Spinal cord (tissue), 10 donors: ENCODE measurements around the gene ZDHHC18. TPM values are rescaled to one million over a fixed set of nuclear protein-coding genes. Genes with fewer than 3 reads are reported as not detected.

Experiments
- DNase-seq, 6 donors: peaks; one replicate each; pipeline versions ENCODE4 v3.0.0 to v3.0.0-alpha.2; 2013 to 2015; ENCODE audit warnings: low spot score in 6 of 6, low read depth in 4 of 6
- H3K27ac ChIP-seq: one replicate; pipeline ENCODE4 v1.5.1; 2013; ENCODE audit warnings: low read depth, low read length, control low read depth
- H3K27me3 ChIP-seq: one replicate; pipeline ENCODE4 v1.6.1; 2013; ENCODE audit warnings: low read length; ENCODE audit not compliant: control insufficient read depth, insufficient read depth
- H3K36me3 ChIP-seq: one replicate; pipeline ENCODE4 v1.6.1; 2013; ENCODE audit warnings: low read length; ENCODE audit not compliant: control insufficient read depth, insufficient read depth
- H3K4me1 ChIP-seq: one replicate; pipeline ENCODE4 v1.6.1; 2013; ENCODE audit warnings: low read length; ENCODE audit not compliant: control insufficient read depth, insufficient read depth
- H3K4me3 ChIP-seq: one replicate; pipeline ENCODE4 v1.5.1; 2013; ENCODE audit warnings: low read depth, low read length, control low read depth
- H3K9me3 ChIP-seq: one replicate; pipeline ENCODE4 v1.6.1; 2013; ENCODE audit warnings: low read length; ENCODE audit not compliant: control insufficient read depth, insufficient read depth
- whole genome bisulfite sequencing: methylation state at CpG from one replicate; pipeline ENCODE4 v1.1.5; 2013; ENCODE audit warnings: missing lambda C conversion rate; ENCODE audit not compliant: insufficient coverage; 5-methylcytosine and 5-hydroxymethylcytosine counted together
- polyA plus RNA-seq, 2 donors: library from polyadenylated mRNA; unstranded; fragments of 120-200 nt; gene quantifications; one replicate each; pipeline ENCODE4 v1.2.1, GENCODE V29; 2013; ENCODE audit not compliant: insufficient read length in 2 of 2
- total RNA-seq, 2 donors: library from RNA; depleted of rRNA in 1 of 2; stranded (reverse); fragments of 120-200 nt in 1 of 2; fragments of >200 nt in 1 of 2; gene quantifications; one replicate each; pipeline versions ENCODE4 v1.2.3 to v1.2.4, GENCODE V29; 2013 to 2014
- donor health status: healthy.

ZDHHC18 gene
- total and polyA plus RNA-seq, 4 donors, result 6.8 to 35.3 (median 22.1) TPM

DNA sequence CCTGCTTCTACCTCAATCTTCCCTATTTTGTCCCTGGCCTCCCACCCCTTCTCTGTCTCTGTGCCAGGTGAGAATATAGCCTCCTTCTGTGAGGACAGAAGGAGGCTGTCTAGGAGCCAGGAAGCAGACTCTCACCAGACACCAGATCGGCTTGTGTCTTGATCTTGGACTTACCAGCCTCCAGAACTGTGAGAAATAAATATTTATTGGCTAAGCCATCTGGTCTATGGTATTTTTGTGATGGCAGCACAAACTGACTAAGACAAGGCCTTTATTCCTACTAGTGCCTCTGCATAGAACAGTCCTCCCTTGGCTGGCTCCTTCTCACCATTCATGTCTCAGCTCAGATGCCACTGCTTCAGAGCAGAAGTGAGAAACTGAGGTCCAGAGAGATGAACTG is 61.7 kb downstream of the ZDHHC18 start:
- Histone ChIP-seq H3K36me3 (peaks cover 73% of the 10 kb centered on the region), H3K9me3 (no peaks in the 10 kb centered on the region), H3K4me3 (no peak overlapping the region), H3K4me1 (peaks cover 19% of the 10 kb centered on the region), H3K27ac (no peak overlapping the region), H3K27me3 (no peaks in the 10 kb centered on the region)
- WGBS, result no CpG with 5 or more reads among the region's 1 CpG
- DNase-seq, result peak in 1 of 6 donors; percentile 58

DNA sequence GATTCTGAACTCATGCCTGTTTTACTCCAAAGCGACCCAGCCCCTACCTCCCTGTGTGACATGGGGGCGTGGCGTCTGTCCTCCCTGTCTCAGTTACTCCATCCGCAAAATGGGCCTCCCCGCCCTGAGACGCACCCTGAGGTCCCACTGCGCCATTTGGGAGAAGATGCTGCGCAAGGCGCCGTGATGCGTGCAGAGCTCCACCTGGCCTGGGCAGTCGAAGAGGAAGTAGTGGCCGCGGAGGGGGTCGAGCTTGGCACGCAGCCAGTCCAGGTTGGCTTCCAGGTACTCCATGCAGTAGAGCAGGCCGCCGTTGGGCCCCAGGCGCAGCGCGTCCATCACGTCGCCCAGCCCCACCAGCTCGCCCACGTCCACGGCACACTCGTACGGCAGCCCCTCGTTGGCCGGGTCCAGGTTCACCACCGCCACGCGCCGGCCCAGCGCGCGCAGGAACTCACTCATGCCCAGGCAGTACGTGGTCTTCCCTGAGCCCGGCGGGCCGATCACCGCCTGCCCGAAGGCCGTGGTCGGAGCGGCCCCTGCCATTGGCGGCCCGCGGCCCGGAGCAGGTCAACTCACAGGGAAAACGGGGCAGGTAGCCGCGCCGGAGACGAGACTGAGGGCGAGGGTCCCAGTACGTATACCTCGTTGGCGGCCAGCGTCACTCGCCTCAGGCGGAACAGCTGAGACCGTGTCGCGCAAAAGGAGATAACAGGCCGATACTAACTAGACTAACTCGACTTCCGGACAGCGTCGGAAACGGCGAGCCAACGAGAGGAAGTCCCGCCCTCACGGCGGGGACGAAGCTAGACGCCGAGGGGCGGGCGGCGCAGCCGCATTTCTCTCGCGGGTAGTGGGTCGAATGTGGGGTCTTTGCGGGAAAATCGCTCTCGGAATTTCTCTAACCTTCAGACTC is 63.3 kb downstream of the ZDHHC18 start, which contains the start of gene GPN2:
Gene GPN2 (minus strand): TSS at position 733 of the 916 bp plus-strand sequence. CDS start 187 bp downstream, at position 546.
- Histone ChIP-seq H3K4me3 (peak within 1 kb of the TSS; percentile 81), H3K36me3 (peaks cover 73% of the 10 kb centered on the region), H3K4me1 (peaks cover 19% of the 10 kb centered on the region), H3K27ac (peak within 1 kb of the TSS; percentile 84), H3K27me3 (no peaks in the 10 kb centered on the region), H3K9me3 (no peaks in the 10 kb centered on the region)
- DNase-seq, result peak; percentile 67 to 94 (median 78)
- 2% methylated on average over 82 of the region's 89 CpGs for WGBS

DNA sequence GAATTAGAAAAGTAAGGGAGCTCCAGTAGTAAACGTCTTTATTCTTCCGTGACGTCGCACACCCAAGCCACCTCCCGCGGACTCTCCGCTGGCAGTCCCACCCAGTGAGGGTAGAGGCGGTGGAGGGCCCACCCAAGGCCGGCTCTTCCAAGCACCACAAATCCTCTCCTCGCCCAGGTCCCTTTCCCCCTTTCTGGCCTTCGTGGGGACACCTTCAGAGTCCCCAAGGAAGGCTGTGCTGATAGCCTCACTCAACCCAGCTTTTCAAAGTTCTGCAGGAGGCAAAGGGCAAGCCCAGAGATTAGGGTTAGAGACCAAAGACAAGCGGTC is 63.9 kb downstream of the ZDHHC18 start:
- H3K4me3 ChIP-seq, result peak overlapping the region; percentile 81
- H3K27ac ChIP-seq, result peak overlapping the region; percentile 84
- WGBS, result 19% methylated on average over 7 of the region's 12 CpGs
- no peaks in the 10 kb centered on the region for H3K9me3 ChIP-seq
- no peak for DNase-seq
- no peaks in the 10 kb centered on the region for H3K27me3 ChIP-seq
- peaks cover 19% of the 10 kb centered on the region for H3K4me1 ChIP-seq
- peaks cover 73% of the 10 kb centered on the region for H3K36me3 ChIP-seq

DNA sequence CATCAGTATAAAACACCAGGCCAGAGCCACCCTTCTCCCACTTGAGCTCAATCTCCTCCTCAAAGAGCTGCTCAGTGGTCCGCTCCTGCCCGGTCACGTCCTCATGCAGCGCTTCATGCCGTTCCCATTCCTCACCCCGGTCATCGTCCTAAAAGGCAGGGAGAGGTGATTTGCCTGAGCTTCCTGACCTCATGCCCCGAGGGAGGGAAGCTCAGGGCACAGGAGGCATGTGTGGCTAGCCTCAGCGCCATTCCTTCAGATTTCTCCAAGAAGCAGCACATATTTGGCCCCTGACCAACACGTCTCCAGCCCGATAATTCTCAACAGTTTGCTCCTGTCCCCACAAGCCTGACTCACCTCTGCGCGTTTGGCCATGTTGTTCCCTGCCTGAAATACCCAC is 67.8 kb downstream of the ZDHHC18 start:
- DNase-seq, result no peak
- no peak overlapping the region for H3K27ac ChIP-seq
- no peak overlapping the region for H3K4me3 ChIP-seq
- peaks cover 16% of the 10 kb centered on the region for H3K4me1 ChIP-seq
- 98% methylated on average over 13 of the region's 13 CpGs for WGBS
- peaks cover 67% of the 10 kb centered on the region for H3K36me3 ChIP-seq
- H3K9me3 ChIP-seq, result no peaks in the 10 kb centered on the region
- H3K27me3 ChIP-seq, result no peaks in the 10 kb centered on the region

DNA sequence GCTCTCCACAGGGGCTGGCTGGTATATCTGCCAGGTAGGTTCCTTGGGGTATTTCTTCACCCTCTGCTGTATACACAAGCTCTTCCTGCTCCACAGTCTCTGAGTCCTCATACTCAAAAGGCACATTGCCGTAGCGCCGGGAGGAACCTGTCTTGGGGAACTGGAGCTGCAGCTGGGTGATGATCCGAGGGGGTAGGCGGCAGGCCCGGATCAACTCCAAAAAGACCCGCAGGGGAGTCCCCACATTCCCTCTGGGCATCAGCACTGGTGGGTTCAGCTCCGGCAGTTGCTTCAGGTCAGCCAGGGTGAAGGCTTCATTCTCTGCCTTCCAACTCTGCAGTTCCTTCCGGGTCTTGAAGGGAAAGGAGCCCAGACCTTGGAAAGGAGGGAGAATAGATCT is 70.9 kb downstream of the ZDHHC18 start:
- H3K36me3 ChIP-seq, result peaks cover 52% of the 10 kb centered on the region
- no peaks in the 10 kb centered on the region for H3K9me3 ChIP-seq
- WGBS, result 97% methylated on average over 9 of the region's 9 CpGs
- no peaks in the 10 kb centered on the region for H3K27me3 ChIP-seq
- H3K4me1 ChIP-seq, result peaks cover 3% of the 10 kb centered on the region
- DNase-seq, result no peak
- H3K27ac ChIP-seq, result no peak overlapping the region
- no peak overlapping the region for H3K4me3 ChIP-seq

DNA sequence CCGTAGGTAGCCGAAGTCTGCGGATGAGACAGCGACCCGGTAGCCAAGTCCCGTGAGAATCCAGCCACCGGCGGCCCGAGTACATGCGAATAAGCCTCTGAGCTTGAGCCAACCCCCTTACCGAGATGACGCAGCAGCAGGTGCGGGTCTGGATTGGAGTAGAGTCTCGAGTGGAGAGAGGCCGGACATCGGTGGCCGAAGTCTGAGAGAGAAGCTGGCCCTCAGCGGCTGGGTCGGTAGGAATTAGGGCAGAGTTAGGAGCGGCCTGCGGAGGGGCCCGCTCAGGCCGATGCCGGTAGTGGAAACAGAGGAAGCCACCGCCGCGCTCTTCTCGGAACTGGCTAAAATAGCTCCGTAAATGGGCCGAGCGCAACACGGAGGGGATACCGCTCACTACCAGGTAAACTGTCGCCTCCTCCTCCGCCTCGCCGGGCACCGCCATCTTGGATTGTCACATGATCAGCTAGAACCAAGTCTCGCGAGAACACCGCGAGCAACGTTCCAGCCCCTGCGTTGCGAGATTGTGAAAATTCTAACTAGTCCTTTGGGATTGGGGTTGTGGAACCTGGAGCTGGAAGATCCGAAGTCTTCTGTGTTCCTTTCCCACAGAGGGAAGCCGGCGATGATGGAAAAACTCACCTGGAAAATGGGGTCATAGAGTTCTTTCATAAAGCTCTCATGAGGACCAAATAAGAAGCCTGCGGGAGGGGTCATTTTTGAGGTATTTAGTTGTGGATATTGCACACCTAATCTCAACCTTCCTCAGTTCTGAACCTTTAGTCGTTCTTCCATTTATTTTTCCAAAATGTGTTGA is 73.7 kb downstream of the ZDHHC18 start, which contains the start of gene GPATCH3:
Gene GPATCH3 (minus strand): TSS at position 467 of the 814 bp plus-strand sequence. CDS start 25 bp downstream, at position 442.
- peak; percentile 84 to 99 (median 92) for DNase-seq

DNA sequence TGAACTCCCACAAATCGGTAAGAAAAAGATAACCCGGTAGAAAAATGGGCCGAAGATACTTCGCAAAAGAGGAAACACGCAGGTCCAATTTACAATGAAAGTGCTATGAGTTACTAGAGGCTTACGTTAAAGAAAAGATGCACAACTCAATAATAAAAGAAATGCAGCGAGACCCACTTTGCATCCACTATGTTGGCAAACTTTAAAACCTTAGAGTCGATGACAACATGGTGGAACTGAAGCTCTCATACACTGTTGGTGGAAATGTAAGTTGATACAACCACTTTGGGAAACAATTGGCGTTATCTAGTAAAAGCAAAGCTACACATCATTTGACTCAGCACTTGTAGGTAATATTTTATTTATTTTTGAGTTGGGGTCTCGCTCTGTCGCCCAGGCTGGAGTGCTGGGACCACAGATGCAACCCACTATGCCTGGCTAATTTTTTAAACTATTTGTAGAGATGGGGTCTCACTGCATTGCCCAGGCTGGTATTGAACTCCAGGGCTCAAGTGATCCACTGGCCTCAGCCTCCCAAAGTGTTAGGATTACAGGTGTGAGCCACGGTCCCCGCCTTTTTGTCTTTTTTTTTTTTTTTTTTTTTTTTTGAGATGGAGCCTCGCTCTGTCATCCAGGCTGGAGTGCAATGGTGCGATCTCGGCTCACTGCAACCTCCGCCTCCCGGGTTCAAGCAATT is 74.5 kb downstream of the ZDHHC18 start:
- peak overlapping the region; percentile 82 for H3K4me3 ChIP-seq
- DNase-seq, result peak in 1 of 6 donors; percentile 6
- H3K9me3 ChIP-seq, result no peaks in the 10 kb centered on the region
- H3K4me1 ChIP-seq, result peaks cover 3% of the 10 kb centered on the region
- peak overlapping the region; percentile 57 for H3K27ac ChIP-seq
- no peaks in the 10 kb centered on the region for H3K27me3 ChIP-seq
- peaks cover 21% of the 10 kb centered on the region for H3K36me3 ChIP-seq
- 100% methylated on average over 2 of the region's 18 CpGs for WGBS

More for the DNA sequence above, 73.7 kb downstream of the ZDHHC18 start, which contains the start of gene GPATCH3:
- peaks cover 3% of the 10 kb centered on the region for H3K4me1 ChIP-seq
- peaks cover 25% of the 10 kb centered on the region for H3K36me3 ChIP-seq
- H3K27ac ChIP-seq, result peak within 1 kb of the TSS; percentile 57
- no peaks in the 10 kb centered on the region for H3K9me3 ChIP-seq
- WGBS, result under 1% methylated on average over 48 of the region's 50 CpGs
- peak within 1 kb of the TSS; percentile 82 for H3K4me3 ChIP-seq
- H3K27me3 ChIP-seq, result no peaks in the 10 kb centered on the region
